A673 (cell line): ENCODE data around the gene GJD3. TPM values are rescaled to one million over a fixed set of nuclear protein-coding genes. Genes with fewer than 3 reads are reported as not detected.

ENCODE experiments used
- BruUV-seq: library from RNA; stranded (reverse); fragments of 400-500 nt; replicated peaks from 2 replicates; lab custom pipeline; 2021; lab: Mats Ljungman, UMichigan
- CTCF ChIA-PET: fragments of 300-600 bp; sonication (Branson Sonifier 250); formaldehyde crosslinking; loops from one replicate; lab custom pipeline; 2022; ENCODE audit warnings: antibody characterized with exemption; lab: Charles Lee
- POLR2A ChIA-PET: fragments of 300-600 bp; sonication (Branson Sonifier 250); formaldehyde crosslinking; loops from one replicate; lab custom pipeline; 2022; ENCODE audit warnings: antibody characterized with exemption; ENCODE audit not compliant: low non-redundant PET; lab: Charles Lee
- DNase-seq: peaks from one replicate; pipeline ENCODE4 v3.0.0-alpha.2; 2015; ENCODE audit warnings: low spot score
- H3K27ac ChIP-seq: fragments of 200-600 bp; sonication (generic); 2 replicates; pipeline ENCODE4 v1.5.1; 2016; ENCODE audit warnings: mixed run types, low read depth, mild to moderate bottlenecking, mixed read lengths, antibody characterized with exemption, low read length; ENCODE audit not compliant: poor library complexity, severe bottlenecking
- H3K27me3 ChIP-seq: fragments of 200-600 bp; sonication (generic); replicated peaks from 2 replicates; pipeline ENCODE4 v1.6.1; 2017; ENCODE audit warnings: mixed run types, low read depth, mild to moderate bottlenecking, mixed read lengths, antibody characterized with exemption, low read length; ENCODE audit not compliant: insufficient read depth, poor library complexity
- H3K36me3 ChIP-seq: fragments of 200-600 bp; sonication (generic); 2 replicates; pipeline ENCODE4 v1.6.1; 2016; ENCODE audit warnings: mixed run types, mild to moderate bottlenecking, mixed read lengths, antibody characterized with exemption, low read length; ENCODE audit not compliant: insufficient read depth, poor library complexity, severe bottlenecking
- H3K4me1 ChIP-seq: fragments of 200-600 bp; sonication (generic); 2 replicates; pipeline ENCODE4 v1.6.1; 2017; ENCODE audit warnings: mixed run types, mild to moderate bottlenecking, mixed read lengths, antibody characterized with exemption, low read length; ENCODE audit not compliant: insufficient read depth, poor library complexity, severe bottlenecking
- H3K4me3 ChIP-seq: fragments of 200-600 bp; sonication (generic); 2 replicates; pipeline ENCODE4 v1.5.1; 2016; ENCODE audit warnings: low read depth, mixed run types, mild to moderate bottlenecking, mixed read lengths, low read length; ENCODE audit not compliant: poor library complexity, severe bottlenecking
- H3K9me3 ChIP-seq: fragments of 200-600 bp; sonication (generic); 2 replicates; pipeline ENCODE4 v1.6.1; 2016; ENCODE audit warnings: mixed run types, low read depth, mild to moderate bottlenecking, mixed read lengths, antibody characterized with exemption, low read length; ENCODE audit not compliant: poor library complexity, severe bottlenecking
- CTCF ChIP-seq: fragments of 300-800, 200-600 bp; sonication (generic); conservative IDR thresholded peaks from 2 replicates; pipeline ENCODE4 v1.5.1; 2017; ENCODE audit warnings: low read depth, mild to moderate bottlenecking, antibody characterized with exemption, low read length, moderate library complexity, mixed read lengths
- EZH2 ChIP-seq: fragments of 200-600 bp; sonication (generic); IDR thresholded peaks from 2 replicates; pipeline ENCODE4 v1.6.1; 2017; ENCODE audit warnings: borderline replicate concordance, low read depth, mild to moderate bottlenecking, mixed read lengths, antibody characterized with exemption, low read length; ENCODE audit not compliant: poor library complexity, severe bottlenecking
- intact Hi-C: fragments of 100-400 bp; cut with micrococcal nuclease; formaldehyde crosslinking; loops from one replicate; pipeline ENCODE4 v1.10.0; 2022; ENCODE audit not compliant: unreplicated experiment
- total RNA-seq: library from RNA; stranded (reverse); gene quantifications from 2 replicates; pipeline ENCODE4 v1.2.3, GENCODE V29; 2021

GJD3 gene
- total RNA-seq, 1 experiment from 2014 or later, result not detected

DNA sequence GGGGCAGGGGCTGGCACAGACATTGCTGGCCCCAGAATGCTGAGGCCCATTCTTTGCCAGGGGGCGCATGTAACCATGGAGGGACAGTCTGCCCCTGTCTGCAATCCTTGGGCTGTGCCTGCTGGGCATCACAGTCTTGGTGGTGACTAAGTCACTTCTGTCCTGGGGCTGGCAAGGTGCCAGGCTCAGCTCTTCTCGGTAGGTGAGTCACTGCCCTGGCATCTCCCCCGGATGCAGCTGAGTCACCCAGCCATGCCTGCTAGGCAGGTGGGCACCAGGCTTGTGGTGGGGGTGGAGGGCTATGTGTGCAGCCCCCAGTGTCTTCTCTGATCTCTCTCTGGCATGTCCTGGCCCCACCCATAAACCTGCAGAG, 50.0 kb downstream of the GJD3 start:
- Histone ChIP-seq H3K4me3 (no peak overlapping the region), H3K27ac (no peak overlapping the region), H3K27me3 (no peaks in the 10 kb centered on the region), H3K36me3 (no peaks in the 10 kb centered on the region), H3K9me3 (no peaks in the 10 kb centered on the region), H3K4me1 (peaks cover 45% of the 10 kb centered on the region)
- ChIA-PET CTCF (no interaction called here), POLR2A (no interaction called here)
- no peak for TF ChIP-seq EZH2
- TF ChIP-seq CTCF, result no peak
- intact Hi-C loops, result no loop called here
- DNase-seq, result peak; percentile 85
- no TSS peak for BruUV-seq

- Histone ChIP-seq H3K27me3 (no peaks in the 10 kb centered on the region), H3K36me3 (no peaks in the 10 kb centered on the region), H3K4me1 (peaks cover 50% of the 10 kb centered on the region), H3K4me3 (no peak overlapping the region), H3K27ac (peak overlapping the region; percentile 61), H3K9me3 (no peaks in the 10 kb centered on the region)
- DNase-seq, result no peak
- BruUV-seq, result no TSS peak
- POLR2A ChIA-PET, result no interaction called here
- TF ChIP-seq CTCF, result no peak
- TF ChIP-seq EZH2, result no peak
- CTCF ChIA-PET, result no interaction called here
- intact Hi-C loops, result no loop called here
These were observed 50.6 kb downstream of the GJD3 start for GRCh38 chr17:40313668-40314583.

Other genes with a start within 250 kb of the GJD3 start
- 56.9 and 59.9 TPM in 2 replicates for gene MSL1, start 242.8 kb downstream of the GJD3 start, total RNA-seq
- 65.1 and 66.5 TPM in 2 replicates for gene CASC3, start 224.2 kb downstream of the GJD3 start, total RNA-seq
- gene RAPGEFL1, start 187.3 kb downstream of the GJD3 start, total RNA-seq, result 11.4 and 11.9 TPM in 2 replicates
- gene WIPF2, start 145.4 kb downstream of the GJD3 start, total RNA-seq, result 16.3 and 17.2 TPM in 2 replicates
- 82.6 and 85.7 TPM in 2 replicates for gene CDC6, start 76.9 kb downstream of the GJD3 start, total RNA-seq
- 25.4 and 30.3 TPM in 2 replicates for gene RARA, start 55.6 kb downstream of the GJD3 start, total RNA-seq
- 188 and 216 TPM in 2 replicates for gene TOP2A, start 53.2 kb upstream of the GJD3 start, total RNA-seq
- gene IGFBP4, start 78.7 kb upstream of the GJD3 start, total RNA-seq, result 4.8 and 6.5 TPM in 2 replicates
- gene TNS4, start 136.9 kb upstream of the GJD3 start, total RNA-seq, result not detected in 2 replicates
- 0.30 and 0.55 TPM in 2 replicates for gene CCR7, start 200.7 kb upstream of the GJD3 start, total RNA-seq